Kidney (tissue), 14 donors: ENCODE measurements around the gene TMEM239. TPM values are rescaled to one million over a fixed set of nuclear protein-coding genes. Genes with fewer than 3 reads are reported as not detected.
A peak's percentile ranks its signal among the peaks of the same experiment; 100 is the strongest.

Source experiments
- DNase-seq, 5 donors: peaks; one replicate each; pipeline ENCODE4 v3.0.0-alpha.2; 2013 to 2020
- FAIRE-seq: peaks from 2 replicates; lab custom pipeline; 2012; peaks lifted over from hg19 to GRCh38; lab: Jason Lieb, UNC
- H3K27ac ChIP-seq, 2 donors: one replicate each; pipeline ENCODE4 v1.7.0; 2013; ENCODE audit warnings: low read depth in 2 of 2, low read length in 2 of 2, inconsistent platforms in 1 of 2
- H3K27me3 ChIP-seq: one replicate; pipeline ENCODE4 v1.7.1; 2013; ENCODE audit warnings: low read length, inconsistent platforms; ENCODE audit not compliant: control insufficient read depth, insufficient read depth
- H3K36me3 ChIP-seq, 3 donors: one replicate each; pipeline versions ENCODE4 v1.7.0 to v1.7.1; 2013; ENCODE audit warnings: low read length in 3 of 3, control low read depth in 1 of 3, inconsistent platforms in 1 of 3; ENCODE audit not compliant: insufficient read depth in 3 of 3, control insufficient read depth in 2 of 3
- H3K4me1 ChIP-seq, 3 donors: one replicate each; pipeline versions ENCODE4 v1.7.0 to v1.7.1; 2013; ENCODE audit warnings: low read length in 3 of 3, inconsistent platforms in 1 of 3, low read depth in 1 of 3; ENCODE audit not compliant: control insufficient read depth in 2 of 3, insufficient read depth in 2 of 3
- H3K4me3 ChIP-seq, 3 donors: one replicate each; pipeline versions ENCODE4 v1.7.0 to v1.8.1; 2013; ENCODE audit warnings: low read length in 3 of 3, control low read depth in 1 of 3, inconsistent platforms in 1 of 3
- H3K9ac ChIP-seq, 3 donors: one replicate each; pipeline versions ENCODE4 v1.7.0 to v1.7.1; 2013; ENCODE audit warnings: low read length in 3 of 3, control low read depth in 1 of 3, inconsistent platforms in 1 of 3
- H3K9me3 ChIP-seq, 3 donors: one replicate each; pipeline versions ENCODE4 v1.7.0 to v1.7.1; 2013; ENCODE audit warnings: low read length in 3 of 3, control low read depth in 1 of 3, inconsistent platforms in 1 of 3; ENCODE audit not compliant: control insufficient read depth in 2 of 3, insufficient read depth in 1 of 3
- CTCF ChIP-seq: IDR thresholded peaks from 3 replicates; pipeline ENCODE4 v1.5.1; 2012; ENCODE audit warnings: mild to moderate bottlenecking, moderate library complexity, borderline replicate concordance; ENCODE audit not compliant: insufficient read depth; ENCODE audit errors: extremely low read depth
- intact Hi-C: fragments of 100-400 bp; cut with DNase I; formaldehyde crosslinking; loops from one replicate; pipeline ENCODE4 v1.11.1; 2022
- polyA plus RNA-seq: library from polyadenylated mRNA; stranded (reverse); fragments of 350-450 nt; fragmentation: Illumina TruSeq; extraction: RNeasy Lipid Tissue Mini Kit (QIAGEN cat#74804); gene quantifications from one replicate; pipeline ENCODE4 v1.2.3, GENCODE V29; 2014; ENCODE audit warnings: low read depth, low replicate concordance; ENCODE audit not compliant: insufficient read depth
- total RNA-seq: library from RNA; stranded (reverse); fragmentation: NEBNext Ultra II Directional; extraction: Animal tissue kit (Norgen Biotek cat#: 25700); gene quantifications from one replicate; pipeline ENCODE4 v1.2.1, GENCODE V29; 2021
- donor health status: control.
- donor health status: control.
- donor health status: control.
- donor health status: control.
- donor health status: control.
- donor health status: DM: yes; HTN: yes; CAD: no.
- donor health status: Normal renal cell carcinoma (clear cell type).

The TMEM239 gene
- total and polyA plus RNA-seq, 2 donors from 2014 or later, result not detected

GRCh38 chr20:2817891-2818595, 1.9 kb downstream of the TMEM239 start:
- FAIRE-seq (no peak), DNase-seq (peak in 2 of 5 donors; percentile 17 to 83)
- TF ChIP-seq CTCF, result no peak
- H3K4me1 ChIP-seq, result no peaks in the 10 kb centered on the region
- no peaks in the 10 kb centered on the region for H3K9me3 ChIP-seq
- H3K4me3 ChIP-seq, result no peak overlapping the region
- no peak overlapping the region for H3K9ac ChIP-seq
- H3K36me3 ChIP-seq, result no peaks in the 10 kb centered on the region
- H3K27ac ChIP-seq, result no peak overlapping the region
- no peaks in the 10 kb centered on the region for H3K27me3 ChIP-seq
- intact Hi-C loops, result no loop called here

GRCh38 chr20:2820084-2820895, 4.1 kb downstream of the TMEM239 start:
- TF ChIP-seq CTCF, result no peak
- intact Hi-C loops, result no loop called here
- H3K4me1 ChIP-seq, result no peaks in the 10 kb centered on the region
- FAIRE-seq (no peak), DNase-seq (peak; percentile 70 to 90 (median 85))
- peak overlapping the region in 1 of 3 donors; percentile 19 for H3K9ac ChIP-seq
- no peak overlapping the region for H3K4me3 ChIP-seq
- H3K36me3 ChIP-seq, result no peaks in the 10 kb centered on the region
- no peaks in the 10 kb centered on the region for H3K9me3 ChIP-seq
- no peaks in the 10 kb centered on the region for H3K27me3 ChIP-seq
- no peak overlapping the region for H3K27ac ChIP-seq

- H3K27ac ChIP-seq, result no peak overlapping the region
- H3K27me3 ChIP-seq, result no peaks in the 10 kb centered on the region
- no peaks in the 10 kb centered on the region for H3K36me3 ChIP-seq
- H3K4me1 ChIP-seq, result no peaks in the 10 kb centered on the region
- H3K4me3 ChIP-seq, result no peak overlapping the region
- H3K9ac ChIP-seq, result no peak overlapping the region
- DNase-seq, result peak; percentile 59 to 82 (median 75)
- no peak for FAIRE-seq
- no peaks in the 10 kb centered on the region for H3K9me3 ChIP-seq
- TF ChIP-seq CTCF, result no peak
- intact Hi-C loops, result no loop called here
Observed at GRCh38 chr20:2820896-2821869, 5.0 kb downstream of the TMEM239 start.
